Panc1 (cell line): ENCODE data around the gene HS1BP3. TPM values are rescaled to one million over a fixed set of nuclear protein-coding genes. Genes with fewer than 3 reads are reported as not detected.

Experiments used
- ATAC-seq: fragments of 200-7000 bp; cut with Tn5 transposase; 2 replicates; pipeline ENCODE4 v1.9.1; 2020; ENCODE audit warnings: mild to moderate bottlenecking, moderate library complexity
- BruUV-seq: library from RNA; stranded (reverse); fragments of 400-500 nt; replicated peaks from 2 replicates; lab custom pipeline; 2021; lab: Mats Ljungman, UMichigan
- CTCF ChIA-PET: fragments of 300-600 bp; sonication (Branson Sonifier 250); formaldehyde crosslinking; loops from one replicate; lab custom pipeline; 2022; ENCODE audit warnings: antibody characterized with exemption; lab: Charles Lee
- POLR2A ChIA-PET: fragments of 300-600 bp; sonication (Branson Sonifier 250); formaldehyde crosslinking; loops from one replicate; lab custom pipeline; 2022; ENCODE audit warnings: antibody characterized with exemption; lab: Charles Lee
- DNase-seq: peaks from one replicate; pipeline ENCODE4 v3.0.0-alpha.2; 2010; ENCODE audit warnings: low read depth, low spot score
- H3K27ac ChIP-seq: 2 replicates; pipeline ENCODE4 v1.5.1; 2011; ENCODE audit warnings: mild to moderate bottlenecking, low read length, inconsistent platforms
- H3K27me3 ChIP-seq: fragments of 200-500 bp; sonication (Bioruptor generic); 2 replicates; pipeline ENCODE4 v1.6.0; 2014; ENCODE audit warnings: low read length, inconsistent platforms; ENCODE audit not compliant: control insufficient read depth, insufficient read depth
- H3K36me3 ChIP-seq: fragments of 200-500 bp; sonication (Bioruptor generic); 2 replicates; pipeline ENCODE4 v1.5.1; 2014; ENCODE audit warnings: inconsistent platforms, mild to moderate bottlenecking, low read length, moderate library complexity; ENCODE audit not compliant: control insufficient read depth, insufficient read depth
- H3K4me1 ChIP-seq: 2 replicates; pipeline ENCODE4 v1.5.1; 2011; ENCODE audit warnings: inconsistent platforms, mild to moderate bottlenecking, low read length, moderate library complexity; ENCODE audit not compliant: control insufficient read depth, insufficient read depth
- H3K4me3 ChIP-seq, 2 experiments: 2 replicates each; pipeline ENCODE4 v1.5.1; 2011 to 2012; ENCODE audit warnings: low read depth in 2 of 2, low read length in 2 of 2, mild to moderate bottlenecking in 2 of 2, inconsistent platforms in 1 of 2, moderate library complexity in 1 of 2
- H3K9me3 ChIP-seq: fragments of 200-500 bp; sonication (Bioruptor generic); 2 replicates; pipeline ENCODE4 v1.5.1; 2014; ENCODE audit warnings: low read depth, mild to moderate bottlenecking, inconsistent platforms, low read length, moderate library complexity; ENCODE audit not compliant: control insufficient read depth, insufficient read depth
- CTCF ChIP-seq: fragments of 450-650 bp; IDR thresholded peaks from 2 replicates; pipeline ENCODE4 v1.5.1; 2017; ENCODE audit warnings: mild to moderate bottlenecking
- POLR2AphosphoS5 ChIP-seq: IDR thresholded peaks from 2 replicates; pipeline ENCODE4 v1.6.1; 2012; ENCODE audit warnings: mild to moderate bottlenecking, low read depth, low read length, moderate library complexity
- REST ChIP-seq, 2 experiments: IDR thresholded peaks; 2 replicates each; pipeline ENCODE4 v1.6.1; 2011 to 2012; ENCODE audit warnings: low read depth in 2 of 2, control low read depth in 1 of 2, low read length in 1 of 2, mild to moderate bottlenecking in 1 of 2, moderate library complexity in 1 of 2; ENCODE audit not compliant: insufficient read depth in 1 of 2
- SIN3A ChIP-seq: IDR thresholded peaks from 2 replicates; pipeline ENCODE4 v1.6.1; 2012; ENCODE audit warnings: low read depth, mild to moderate bottlenecking, low read length, moderate library complexity, borderline replicate concordance; ENCODE audit not compliant: insufficient read depth
- TCF7L2 ChIP-seq: IDR thresholded peaks from 2 replicates; pipeline ENCODE4 v1.6.1; 2011; ENCODE audit warnings: mild to moderate bottlenecking, low read depth, low read length, inconsistent platforms
- in situ Hi-C: cut with HindIII; loops from 2 replicates; pipeline ENCODE4 v1.10.0; 2016; ENCODE audit warnings: low sequenced_read_pairs, low pct_unique_long_range_greater_than_20kb
- intact Hi-C: fragments of 100-400 bp; cut with micrococcal nuclease; formaldehyde crosslinking; loops from one replicate; pipeline ENCODE4 v1.10.0; 2022; ENCODE audit not compliant: unreplicated experiment
- total RNA-seq: library from RNA; stranded (reverse); gene quantifications from one replicate; pipeline ENCODE4 v1.2.1, GENCODE V29; 2021; ENCODE audit not compliant: unreplicated experiment

The HS1BP3 gene
- total RNA-seq, 1 experiment from 2014 or later: 46.1 TPM

- ATAC-seq (no peak), DNase-seq (no peak)
- Histone ChIP-seq H3K27me3 (no peaks in the 10 kb centered on the region), H3K9me3 (no peaks in the 10 kb centered on the region), H3K4me3 (no peak overlapping the region), H3K36me3 (no peaks in the 10 kb centered on the region), H3K4me1 (peaks cover 17% of the 10 kb centered on the region), H3K27ac (no peak overlapping the region)
- in situ Hi-C loops: no loop called here
- TF ChIP-seq TCF7L2 (no peak), REST (IDR thresholded peaks at IDR 0.05; ENCODE audit: insufficient read depth in 1 of 2, low read depth in 2 of 2, low read length in 1 of 2) (no peak), SIN3A (no peak), CTCF (no peak), POLR2AphosphoS5 (no peak)
- CTCF ChIA-PET: interaction anchor here (1.0 kb wide), 1 partner anchor 171 kb away, joined by 3 read pairs; no protein-coding TSS in a partner anchor
- POLR2A ChIA-PET: no interaction called here
- intact Hi-C loops: no loop called here
- no TSS peak for BruUV-seq
Observed at GRCh38 chr2:20614201-20615067, 36.5 kb downstream of the HS1BP3 start.

- intact Hi-C loops: no loop called here
Observed at GRCh38 chr2:20612925-20613916, 37.7 kb downstream of the HS1BP3 start.

More at GRCh38 chr2:20612925-20613916, 37.7 kb downstream of the HS1BP3 start:
- in situ Hi-C loops: no loop called here
- Histone ChIP-seq H3K36me3 (no peaks in the 10 kb centered on the region), H3K9me3 (no peaks in the 10 kb centered on the region), H3K4me3 (no peak overlapping the region), H3K4me1 (peaks cover 15% of the 10 kb centered on the region), H3K27ac (no peak overlapping the region), H3K27me3 (no peaks in the 10 kb centered on the region)
- ChIA-PET POLR2A (no interaction called here), CTCF (interaction anchor here (0.6 kb wide), 1 partner anchor 583 kb away, joined by 3 read pairs; no protein-coding TSS in a partner anchor)
- ATAC-seq (no peak), DNase-seq (no peak)
- BruUV-seq: no TSS peak
- TF ChIP-seq TCF7L2 (no peak), CTCF (no peak), SIN3A (no peak)
